Right lobe of liver (tissue), 6 donors: ENCODE results near the gene TLN1. TPM values are rescaled to one million over a fixed set of nuclear protein-coding genes. Genes with fewer than 3 reads are reported as not detected.
A peak's percentile ranks its signal among the peaks of the same experiment; 100 is the strongest.

Experiments used
- ATAC-seq, 4 donors: fragments of 200-7000 bp; cut with Tn5 transposase; one replicate each; pipeline ENCODE4 v1.9.1; 2020; ENCODE audit warnings: mild to moderate bottlenecking in 4 of 4, moderate library complexity in 4 of 4
- DNase-seq, 3 donors: peaks; one replicate each; pipeline ENCODE4 v3.0.0-alpha.2; 2020
- H3K27ac ChIP-seq, 3 donors: fragments of 200-600 bp; one replicate each; pipeline ENCODE4 v1.8.0; 2022
- H3K27me3 ChIP-seq, 2 donors: fragments of 200-600 bp; one replicate each; pipeline ENCODE4 v1.8.0; 2022
- H3K36me3 ChIP-seq, 4 donors: fragments of 200-600 bp; sonication (generic) in 1 of 4; one replicate each; pipeline versions ENCODE4 v1.5.1 to v1.8.0; 2017 to 2022; ENCODE audit warnings: control low read depth in 1 of 4
- H3K4me1 ChIP-seq, 4 donors: fragments of 200-600 bp; sonication (generic) in 1 of 4; one replicate each; pipeline versions ENCODE4 v1.5.1 to v1.8.0; 2017 to 2022; ENCODE audit warnings: control low read depth in 1 of 4
- H3K4me3 ChIP-seq, 3 donors: fragments of 200-600 bp; one replicate each; pipeline ENCODE4 v1.8.0; 2022
- H3K9me3 ChIP-seq, 4 donors: fragments of 200-600 bp; sonication (generic) in 1 of 4; one replicate each; pipeline versions ENCODE4 v1.5.1 to v1.8.0; 2017 to 2022; ENCODE audit warnings: control low read depth in 1 of 4
- CTCF ChIP-seq, 4 donors: fragments of 200-600 bp in 3 of 4; fragments of 450-650 bp in 1 of 4; IDR thresholded peaks; one replicate each; pipeline versions ENCODE4 v1.5.1 to v1.8.0; 2016 to 2022; ENCODE audit warnings: antibody characterized with exemption in 4 of 4, mild to moderate bottlenecking in 2 of 4
- POLR2A ChIP-seq: fragments of 450-650 bp; IDR thresholded peaks from one replicate; pipeline ENCODE4 v1.6.1; 2017; ENCODE audit warnings: antibody characterized with exemption, mild to moderate bottlenecking
- WGBS: methylation state at CpG from one replicate; pipeline ENCODE4 v1.1.6; 2018; ENCODE audit warnings: low coverage, low lambda C conversion rate; ENCODE audit not compliant: insufficient coverage; ENCODE audit errors: missing lambda C conversion rate; 5-methylcytosine and 5-hydroxymethylcytosine counted together
- intact Hi-C, 2 donors: fragments of 100-400 bp; cut with DNase I; formaldehyde crosslinking; loops; one replicate each; pipeline versions ENCODE4 v1.11.2 to v1.14.1; 2022
- total RNA-seq, 6 experiments: library from RNA; depleted of rRNA in 2 of 6; stranded (reverse); fragments of >200 nt in 2 of 6; fragmentation: NEBNext Ultra II Directional in 3 of 6; extraction: Animal tissue kit (Norgen Biotek cat#: 25700) in 3 of 6; gene quantifications; one replicate each; pipeline versions ENCODE4 v1.1.0 to v1.2.4, GENCODE V29; 2016 to 2023
- donor health status: DM: no; HTN: yes; CAD: no.
- donor health status: DM: no; HTN: no; CAD: no.
- donor health status: DM: no; HTN: no; CAD: no.
- donor health status: DM: no; HTN: yes; CAD: no.
- donor health status: DM: no; HTN: yes; CAD: no.

Gene TLN1
- total RNA-seq, 6 experiments from 2014 or later, result 103 to 168 (median 128) TPM

- ATAC-seq (peak; percentile 67 to 73 (median 71)), DNase-seq (peak in 1 of 3 donors; percentile 47)
- H3K9me3 ChIP-seq, result no peaks in the 10 kb centered on the region
- WGBS, result under 1% methylated on average over 13 of the region's 20 CpGs
- intact Hi-C loops, result no loop called here
- H3K4me3 ChIP-seq, result peak overlapping the region; percentile 61 to 68 (median 65)
- peaks cover 0 to 18% (median 6%) of the 10 kb centered on the region in 4 donors for H3K4me1 ChIP-seq
- no peaks in the 10 kb centered on the region for H3K27me3 ChIP-seq
- H3K27ac ChIP-seq, result peak overlapping the region; percentile 72 to 93 (median 82)
- TF ChIP-seq POLR2A (peak; percentile 54), CTCF (IDR thresholded peaks at IDR 0.05) (no peak)
- H3K36me3 ChIP-seq, result peaks cover 0 to 15% (median 7%) of the 10 kb centered on the region in 4 donors
These were observed 25.4 kb upstream of the TLN1 start for GRCh38 chr9:35757226-35757891.

GRCh38 chr9:35756275-35757225 lies 24.6 kb upstream of the TLN1 start:
- peaks cover 0 to 18% (median 6%) of the 10 kb centered on the region in 4 donors for H3K4me1 ChIP-seq
- DNase-seq, result peak; percentile 77 to 85 (median 78)
- H3K9me3 ChIP-seq, result no peaks in the 10 kb centered on the region
- no peaks in the 10 kb centered on the region for H3K27me3 ChIP-seq
- WGBS, result 10% methylated on average over 15 of the region's 48 CpGs
- peaks cover 0 to 23% (median 11%) of the 10 kb centered on the region in 4 donors for H3K36me3 ChIP-seq
- TF ChIP-seq POLR2A (no peak), CTCF (IDR thresholded peaks at IDR 0.05) (peak; percentile 48 to 60 (median 52))
- peak; percentile 83 to 86 (median 85) for ATAC-seq
- intact Hi-C loops, result no loop called here
- H3K27ac ChIP-seq, result peak overlapping the region; percentile 72 to 93 (median 82)
- H3K4me3 ChIP-seq, result peak overlapping the region; percentile 61 to 68 (median 65)

GRCh38 chr9:35755071-35755470 lies 23.1 kb upstream of the TLN1 start:
- 100% methylated on average over 4 of the region's 4 CpGs for WGBS
- intact Hi-C loops, result no loop called here

More at GRCh38 chr9:35755071-35755470, 23.1 kb upstream of the TLN1 start:
- DNase-seq (no peak), ATAC-seq (no peak)
- TF ChIP-seq POLR2A, result no peak
- no peak for TF ChIP-seq CTCF (IDR thresholded peaks at IDR 0.05)
- H3K9me3 ChIP-seq, result no peaks in the 10 kb centered on the region
- no peak overlapping the region for H3K27ac ChIP-seq
- H3K27me3 ChIP-seq, result no peaks in the 10 kb centered on the region
- H3K36me3 ChIP-seq, result peaks cover 0 to 36% (median 14%) of the 10 kb centered on the region in 4 donors
- H3K4me3 ChIP-seq, result no peak overlapping the region
- peaks cover 0 to 21% (median 8%) of the 10 kb centered on the region in 4 donors for H3K4me1 ChIP-seq
